ENCODE results near the gene SUGP2.
A peak's percentile ranks its signal among the peaks of the same experiment; 100 is the strongest.

The SUGP2 gene

GRCh38 chr19:19050104-19050503 lies 16.8 kb upstream of the SUGP2 start:
- DNase-seq (ENCODE audit: low read depth in 2 of 2) = no peak
- TF ChIP-seq CTCF (IDR thresholded peaks at IDR 0.05; ENCODE audit: low read depth, low read length) = no peak
- no peak overlapping the region for H3K4me3 ChIP-seq (replicated peaks in 1 of 2; ENCODE audit: low read depth in 2 of 2, low read length in 2 of 2)

GRCh38 chr19:19049406-19049805 lies 16.1 kb upstream of the SUGP2 start:
- no peak overlapping the region for H3K4me3 ChIP-seq (replicated peaks in 1 of 2; ENCODE audit: low read depth in 2 of 2, low read length in 2 of 2)
- no peak for TF ChIP-seq CTCF (IDR thresholded peaks at IDR 0.05; ENCODE audit: low read depth, low read length)
- DNase-seq (ENCODE audit: low read depth in 2 of 2) = peak in 1 of 2 donors; percentile 34

- no peak for DNase-seq (ENCODE audit: low read depth in 2 of 2)
- H3K4me3 ChIP-seq (replicated peaks in 1 of 2; ENCODE audit: low read depth in 2 of 2, low read length in 2 of 2) = no peak overlapping the region
- no peak for TF ChIP-seq CTCF (IDR thresholded peaks at IDR 0.05; ENCODE audit: low read depth, low read length)
Measured at GRCh38 chr19:19043881-19044280, 10.6 kb upstream of the SUGP2 start.

GRCh38 chr19:19043481-19043880 lies 10.2 kb upstream of the SUGP2 start:
- DNase-seq (ENCODE audit: low read depth in 2 of 2) = no peak
- no peak overlapping the region for H3K4me3 ChIP-seq (replicated peaks in 1 of 2; ENCODE audit: low read depth in 2 of 2, low read length in 2 of 2)
- no peak for TF ChIP-seq CTCF (IDR thresholded peaks at IDR 0.05; ENCODE audit: low read depth, low read length)

- no peak overlapping the region for H3K4me3 ChIP-seq (replicated peaks in 1 of 2; ENCODE audit: low read depth in 2 of 2, low read length in 2 of 2)
- DNase-seq (ENCODE audit: low read depth in 2 of 2) = no peak
- no peak for TF ChIP-seq CTCF (IDR thresholded peaks at IDR 0.05; ENCODE audit: low read depth, low read length)
Measured at GRCh38 chr19:19042732-19043280, 9.5 kb upstream of the SUGP2 start.

- DNase-seq (ENCODE audit: low read depth in 2 of 2) = peak; percentile 95 to 97
- H3K4me3 ChIP-seq (replicated peaks in 1 of 2; ENCODE audit: low read depth in 2 of 2, low read length in 2 of 2) = no peak overlapping the region
- TF ChIP-seq CTCF (IDR thresholded peaks at IDR 0.05; ENCODE audit: low read depth, low read length) = no peak
Measured at GRCh38 chr19:19040417-19040816, 7.1 kb upstream of the SUGP2 start.

GRCh38 chr19:19039901-19040300 lies 6.6 kb upstream of the SUGP2 start:
- DNase-seq (ENCODE audit: low read depth in 2 of 2) = no peak
- TF ChIP-seq CTCF (IDR thresholded peaks at IDR 0.05; ENCODE audit: low read depth, low read length) = no peak
- no peak overlapping the region for H3K4me3 ChIP-seq (replicated peaks in 1 of 2; ENCODE audit: low read depth in 2 of 2, low read length in 2 of 2)

Data from cardiac fibroblast (primary cell).